Dedifferentiated amniotic fluid mesenchymal stem cell (primary cell): Measurements from ENCODE around the gene TRABD2A.
"Not testable (repeated sequence)": the region's sequence is repeated elsewhere in the genome, so short reads cannot be mapped to it uniquely, and the experiment has no call there.

ENCODE experiments used
- DNase-seq: peaks from one replicate; pipeline ENCODE4 v3.0.0-alpha.2; 2016; ENCODE audit errors: extremely low spot score

Gene TRABD2A

GRCh38 chr2:84778911-84779690 is 101.8 kb downstream of the TRABD2A start:
- DNase-seq = no peak

DNA sequence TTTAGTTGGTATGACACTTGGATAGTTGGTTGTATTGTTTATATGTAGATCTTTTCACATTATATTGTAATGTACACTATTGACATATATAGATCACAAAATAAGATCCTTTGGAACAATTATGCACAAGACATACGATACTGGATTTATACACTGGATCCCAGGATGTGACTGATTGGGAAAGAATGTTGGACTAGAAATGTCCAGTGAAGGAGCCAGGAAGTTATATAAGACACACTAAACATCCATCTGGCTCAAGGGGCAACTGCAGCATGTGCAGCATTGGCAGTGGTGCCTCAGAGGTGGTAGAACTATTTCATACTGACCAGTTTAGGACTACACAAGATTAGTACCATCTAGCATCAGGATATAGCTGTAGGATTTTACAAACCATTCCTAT is 104.9 kb downstream of the TRABD2A start:
- no peak for DNase-seq

GRCh38 chr2:84773562-84773961 is 107.3 kb downstream of the TRABD2A start:
- not testable (repeated sequence) for DNase-seq
